SH-SY5Y (cell line): ENCODE data around the gene TSPAN4.

Experiments
- GATA2 ChIP-seq: IDR thresholded peaks from 2 replicates; pipeline ENCODE4 v1.6.1; 2011; ENCODE audit warnings: mild to moderate bottlenecking, low read depth, low read length
- GATA3 ChIP-seq: IDR thresholded peaks from 2 replicates; pipeline ENCODE4 v1.6.1; 2011; ENCODE audit warnings: low read depth, mild to moderate bottlenecking, low read length, moderate library complexity

DNA sequence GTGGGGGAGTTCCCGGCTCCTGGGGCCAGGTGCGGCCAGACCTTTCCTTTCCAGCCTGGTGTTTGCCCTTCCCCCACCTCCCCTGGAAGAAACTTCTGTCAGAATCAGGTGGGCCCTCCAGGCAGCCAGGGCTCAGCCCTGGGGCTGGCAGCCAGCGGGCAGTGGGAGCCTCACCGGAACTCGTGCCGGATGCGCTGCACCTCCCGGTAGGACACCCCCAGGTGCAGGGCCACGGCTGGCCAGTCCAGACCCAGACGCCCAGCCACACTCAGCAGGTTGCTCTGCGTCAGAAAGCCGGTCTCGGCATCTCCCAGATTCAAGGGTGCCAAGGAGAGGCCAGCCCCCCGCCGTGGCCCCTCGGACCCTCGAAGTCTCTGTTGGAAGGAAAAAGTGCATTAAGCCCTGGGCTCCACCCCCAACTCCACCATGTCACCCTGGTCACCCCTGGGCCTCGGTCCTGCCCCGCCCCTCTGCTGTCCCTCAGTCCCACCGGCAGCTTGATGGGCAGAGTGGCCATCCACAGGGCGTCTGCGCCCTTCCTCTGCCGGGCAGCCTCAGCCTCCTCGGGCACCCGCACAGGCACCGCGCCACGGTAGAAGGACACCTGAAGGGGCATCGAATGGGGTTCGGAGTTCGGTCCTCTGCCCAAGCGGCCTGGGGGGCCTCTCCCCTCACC is 42.9 kb upstream of the TSPAN4 start:
- TF ChIP-seq GATA3 (no peak), GATA2 (no peak)
